Endothelial cell of umbilical vein (primary cell): ENCODE measurements around the gene SYTL1. TPM values are rescaled to one million over a fixed set of nuclear protein-coding genes. Genes with fewer than 3 reads are reported as not detected.

Experiments
- BruUV-seq: library from RNA; stranded (reverse); fragments of 400-500 nt; replicated peaks from 2 replicates; lab custom pipeline; 2021; lab: Mats Ljungman, UMichigan
- CTCF ChIA-PET: fragments of 300-600, 350-600 bp; sonication (Branson Sonifier 250); formaldehyde crosslinking; loops from one replicate; lab custom pipeline; 2021; ENCODE audit warnings: antibody characterized with exemption, inconsistent platforms; lab: Charles Lee
- POLR2A ChIA-PET: fragments of 300-600, 350-600 bp; sonication (Branson Sonifier 250); formaldehyde crosslinking; loops from one replicate; lab custom pipeline; 2021; ENCODE audit warnings: antibody characterized with exemption, inconsistent platforms; lab: Charles Lee
- DNase-seq: peaks from one replicate; pipeline ENCODE4 v3.0.0-alpha.2; 2011; ENCODE audit warnings: low read depth, low spot score
- FAIRE-seq: peaks from 2 replicates; lab custom pipeline; 2011; peaks lifted over from hg19 to GRCh38; lab: Jason Lieb, UNC
- H2AFZ ChIP-seq: 2 replicates; pipeline ENCODE4 v1.6.0; 2012; ENCODE audit warnings: low read depth, low read length, control low read depth, inconsistent platforms
- H3K27ac ChIP-seq: 2 replicates; pipeline ENCODE4 v1.5.1; 2011; ENCODE audit warnings: low read depth, mild to moderate bottlenecking, control low read depth, low read length, moderate library complexity; ENCODE audit not compliant: insufficient read depth
- H3K27me3 ChIP-seq, 2 experiments: 2 replicates each; pipeline versions ENCODE4 v1.6.0 to v1.6.1; 2011; ENCODE audit warnings: low read length in 2 of 2, mixed read lengths in 1 of 2; ENCODE audit not compliant: control insufficient read depth in 2 of 2, insufficient read depth in 2 of 2
- H3K36me3 ChIP-seq, 2 experiments: 2 replicates in 1 of 2; 3 replicates in 1 of 2; pipeline ENCODE4 v1.5.1; 2011; ENCODE audit warnings: low read length in 2 of 2, mild to moderate bottlenecking in 1 of 2, moderate library complexity in 1 of 2; ENCODE audit not compliant: control insufficient read depth in 2 of 2, insufficient read depth in 2 of 2; ENCODE audit errors: extremely low read depth in 1 of 2
- H3K4me1 ChIP-seq: 3 replicates; pipeline ENCODE4 v1.5.1; 2011; ENCODE audit warnings: mild to moderate bottlenecking, low read length; ENCODE audit not compliant: control insufficient read depth, insufficient read depth; ENCODE audit errors: extremely low read depth
- H3K4me2 ChIP-seq: 2 replicates; pipeline ENCODE4 v1.6.1; 2011; ENCODE audit warnings: low read length, control low read depth, mixed read lengths; ENCODE audit not compliant: insufficient read depth
- H3K4me3 ChIP-seq, 3 experiments: fragments of 200-600 bp in 1 of 3; sonication (generic), shearing (Covaris generic) in 1 of 3; replicated peaks in 1 of 3; 2 replicates each; pipeline ENCODE4 v1.5.1; 2011 to 2016; ENCODE audit warnings: control low read depth in 3 of 3, low read length in 3 of 3, mild to moderate bottlenecking in 2 of 3, inconsistent platforms in 1 of 3, low read depth in 1 of 3, moderate library complexity in 1 of 3; ENCODE audit not compliant: insufficient read depth in 1 of 3
- H3K79me2 ChIP-seq: 2 replicates; pipeline ENCODE4 v1.6.0; 2012; ENCODE audit warnings: low read length, inconsistent platforms; ENCODE audit not compliant: control insufficient read depth, insufficient read depth
- H3K9ac ChIP-seq: replicated peaks from 2 replicates; pipeline ENCODE3; 2011; ENCODE audit warnings: low read length, control low read depth; ENCODE audit not compliant: insufficient read depth; ENCODE audit errors: extremely low read depth
- H3K9me1 ChIP-seq: replicated peaks from 3 replicates; pipeline ENCODE4 v1.6.0; 2011; ENCODE audit warnings: mild to moderate bottlenecking, low read length; ENCODE audit not compliant: control insufficient read depth, insufficient read depth; ENCODE audit errors: extremely low read depth
- H3K9me3 ChIP-seq: replicated peaks from 2 replicates; pipeline ENCODE4 v1.5.1; 2012; ENCODE audit warnings: low read length, inconsistent platforms; ENCODE audit not compliant: control insufficient read depth, insufficient read depth
- H4K20me1 ChIP-seq: replicated peaks from 2 replicates; pipeline ENCODE3; 2011; ENCODE audit warnings: mild to moderate bottlenecking, low read length; ENCODE audit not compliant: control insufficient read depth, insufficient read depth; ENCODE audit errors: extremely low read depth
- CTCF ChIP-seq, 2 donors: IDR thresholded peaks; 1 replicate in 1 of 2; 2 replicates in 1 of 2; pipeline ENCODE4 v1.5.1; 2011; ENCODE audit warnings: low read length in 2 of 2, mild to moderate bottlenecking in 2 of 2, moderate library complexity in 2 of 2, control low read depth in 1 of 2, inconsistent platforms in 1 of 2, low read depth in 1 of 2; ENCODE audit not compliant: insufficient read depth in 1 of 2; ENCODE audit errors: extremely low read depth in 1 of 2
- FOS ChIP-seq: IDR thresholded peaks from 2 replicates; pipeline ENCODE4 v1.6.1; 2011; ENCODE audit warnings: mild to moderate bottlenecking, low read length, moderate library complexity, borderline replicate concordance; ENCODE audit not compliant: insufficient read depth
- GATA2 ChIP-seq: IDR thresholded peaks from 2 replicates; pipeline ENCODE4 v1.7.0; 2011; ENCODE audit warnings: low read depth, mild to moderate bottlenecking, moderate library complexity, mixed read lengths, low read length; ENCODE audit not compliant: insufficient read length, insufficient read depth
- MYC ChIP-seq: IDR thresholded peaks from one replicate; pipeline ENCODE4 v1.6.1; 2011; ENCODE audit warnings: mild to moderate bottlenecking, low read depth, low read length
- POLR2A ChIP-seq: IDR thresholded peaks from 2 replicates; pipeline ENCODE4 v1.6.1; 2012; ENCODE audit warnings: low read depth, mild to moderate bottlenecking, control low read depth, low read length
- dilution Hi-C: fragments of 300-500 bp; cut with MboI; formaldehyde crosslinking; loops from one replicate; pipeline ENCODE4 v1.15.0; 2019; ENCODE audit warnings: low sequenced_read_pairs; ENCODE audit not compliant: extremely low pct_ligation_motif_present
- intact Hi-C: fragments of 100-400 bp; cut with micrococcal nuclease; formaldehyde crosslinking; loops from one replicate; pipeline ENCODE4 v1.10.0; 2022
- polyA plus RNA-seq, 4 experiments: library from polyadenylated mRNA; depleted of rRNA in 3 of 4; stranded (reverse) in 3 of 4; unstranded in 1 of 4; fragments of >200 nt; gene quantifications; 2 replicates each; pipeline versions ENCODE4 v1.2.1 to v1.2.3, GENCODE V29; 2011 to 2012; ENCODE audit warnings: missing spikeins in 1 of 4
- total RNA-seq: library from RNA; stranded (reverse); gene quantifications from 2 replicates; pipeline ENCODE4 v1.2.3, GENCODE V29; 2021
- TF ChIP-seq, protein P1 (sequence below): IDR thresholded peaks from 2 replicates; pipeline ENCODE4 v1.6.1; 2011; ENCODE audit not compliant: insufficient read depth, insufficient read length

SYTL1 gene
- total and polyA plus RNA-seq, 2 donors (not counting 3 experiments of a cell fraction or from before 2014, with no cell fraction given), result 0.04 TPM; not detected in 1

DNA sequence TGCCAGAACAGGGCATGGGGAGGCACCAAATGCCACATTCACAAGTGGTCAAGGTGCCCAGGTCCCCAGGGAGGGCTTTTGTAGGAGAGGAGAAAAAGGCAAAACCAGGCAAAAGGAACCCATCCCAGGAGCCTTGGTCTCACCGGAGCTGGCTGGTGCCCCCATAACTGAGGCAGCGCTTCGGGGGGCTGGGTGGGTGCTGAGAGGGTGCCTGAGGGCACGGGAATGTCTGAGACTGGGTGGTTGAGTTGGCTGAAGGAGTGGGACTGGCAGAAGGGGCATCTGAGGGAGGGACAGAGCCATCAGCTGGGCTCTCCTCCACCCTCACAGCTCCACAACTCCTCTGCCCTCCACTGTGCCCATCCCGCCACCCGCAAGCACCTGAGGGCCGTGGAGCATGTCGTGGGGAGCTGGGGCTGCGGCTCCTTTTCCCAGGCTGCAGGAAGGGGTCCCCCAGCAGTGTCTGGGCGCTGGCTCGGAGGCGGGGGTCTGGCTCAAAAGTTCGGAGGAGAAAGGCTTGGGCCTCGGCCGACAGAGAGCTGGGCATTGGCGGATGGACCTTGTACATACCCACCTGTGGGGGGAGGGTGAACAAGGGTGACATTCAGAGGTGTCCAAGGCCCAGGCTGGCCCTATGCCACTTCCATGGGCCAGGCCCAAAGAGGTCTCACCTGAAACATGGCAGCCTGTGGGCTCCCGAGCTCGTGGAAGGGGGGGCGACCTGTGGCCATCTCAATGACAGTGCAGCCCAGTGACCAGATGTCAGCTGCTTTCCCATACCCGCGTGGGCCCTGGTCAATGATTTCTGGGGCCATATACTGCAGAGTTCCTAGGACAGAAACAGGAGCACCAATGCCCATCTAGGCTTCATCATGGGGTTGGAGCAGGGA is 16.5 kb downstream of the SYTL1 start:
- no peaks in the 10 kb centered on the region for H3K9me3 ChIP-seq
- H3K4me2 ChIP-seq, result no peak overlapping the region
- H3K27ac ChIP-seq, result no peak overlapping the region
- H3K27me3 ChIP-seq, result no peaks in the 10 kb centered on the region
- no peaks in the 10 kb centered on the region for H4K20me1 ChIP-seq
- no peaks in the 10 kb centered on the region for H3K9me1 ChIP-seq
- H3K4me1 ChIP-seq, result no peaks in the 10 kb centered on the region
- H2AFZ ChIP-seq, result no peak overlapping the region
- H3K9ac ChIP-seq, result no peak overlapping the region
- FAIRE-seq (no peak), DNase-seq (no peak)
- POLR2A ChIA-PET, result interaction anchor here (0.6 kb wide), 1 partner anchor 355 kb away, joined by 4 read pairs; no protein-coding TSS in a partner anchor
- dilution Hi-C loops (no loop called here), intact Hi-C loops (no loop called here)
- BruUV-seq, result no TSS peak
- no peaks in the 10 kb centered on the region for H3K79me2 ChIP-seq
- peaks cover 0 to 4% of the 10 kb centered on the region in 2 experiments for H3K36me3 ChIP-seq
- CTCF ChIA-PET, result interaction anchor here (0.6 to 5.5 kb wide), 29 partner anchors 8 to 305 kb away, joined by 3 to 54 read pairs (median 5); partner anchors contain the start of genes CD164L2, FCN3, GPR3 and MAP3K6
- H3K4me3 ChIP-seq, result no peak overlapping the region
- TF ChIP-seq, protein P1, sequence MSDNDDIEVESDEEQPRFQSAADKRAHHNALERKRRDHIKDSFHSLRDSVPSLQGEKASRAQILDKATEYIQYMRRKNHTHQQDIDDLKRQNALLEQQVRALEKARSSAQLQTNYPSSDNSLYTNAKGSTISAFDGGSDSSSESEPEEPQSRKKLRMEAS, result no peak
- no peak for TF ChIP-seq GATA2
- no peak for TF ChIP-seq FOS

- Histone ChIP-seq H2AFZ (no peak overlapping the region), H3K9ac (no peak overlapping the region), H3K4me2 (no peak overlapping the region), H4K20me1 (no peaks in the 10 kb centered on the region), H3K36me3 (peaks cover 0 to 4% of the 10 kb centered on the region in 2 experiments), H3K4me1 (no peaks in the 10 kb centered on the region), H3K4me3 (no peak overlapping the region), H3K9me3 (no peaks in the 10 kb centered on the region), H3K27ac (no peak overlapping the region), H3K9me1 (no peaks in the 10 kb centered on the region), H3K79me2 (no peaks in the 10 kb centered on the region), H3K27me3 (no peaks in the 10 kb centered on the region)
- dilution Hi-C loops (no loop called here), intact Hi-C loops (no loop called here)
- FAIRE-seq (no peak), DNase-seq (no peak)
- TF ChIP-seq, protein P1, result no peak
- TF ChIP-seq MYC (no peak), CTCF (IDR thresholded peaks at IDR 0.05; ENCODE audit: extremely low read depth in 1 of 2, insufficient read depth in 1 of 2, low read depth in 1 of 2, low read length in 2 of 2) (no peak), GATA2 (no peak), FOS (no peak), POLR2A (no peak)
- ChIA-PET POLR2A (interaction anchor here (0.6 kb wide), 1 partner anchor 356 kb away, joined by 4 read pairs; no protein-coding TSS in a partner anchor), CTCF (interaction anchor here (0.6 to 5.5 kb wide), 13 partner anchors 7 to 247 kb away, joined by 3 to 54 read pairs (median 10); partner anchors contain the start of genes GPR3 and MAP3K6)
- no TSS peak for BruUV-seq
Observed at GRCh38 chr1:27358928-27359313, 17.1 kb downstream of the SYTL1 start.
